Esophagus (tissue), 2 donors: ENCODE data around the gene LCN2. TPM values are rescaled to one million over a fixed set of nuclear protein-coding genes. Genes with fewer than 3 reads are reported as not detected.
"Not testable (repeated sequence)": the region's sequence is repeated elsewhere in the genome, so short reads cannot be mapped to it uniquely, and the experiment has no call there.

ENCODE experiments used
- H3K27ac ChIP-seq, 2 donors: one replicate each; pipeline ENCODE4 v1.5.1; 2013; ENCODE audit warnings: low read depth in 2 of 2, mild to moderate bottlenecking in 2 of 2, inconsistent platforms in 1 of 2, low read length in 1 of 2, moderate library complexity in 1 of 2
- H3K27me3 ChIP-seq, 2 donors: one replicate each; pipeline ENCODE4 v1.6.1; 2013; ENCODE audit warnings: low read length in 2 of 2, control low read depth in 1 of 2, mild to moderate bottlenecking in 1 of 2; ENCODE audit not compliant: insufficient read depth in 2 of 2, control insufficient read depth in 1 of 2
- H3K36me3 ChIP-seq, 2 donors: one replicate each; pipeline ENCODE4 v1.6.1; 2013; ENCODE audit warnings: low read length in 1 of 2; ENCODE audit not compliant: control insufficient read depth in 2 of 2, insufficient read depth in 2 of 2
- H3K4me1 ChIP-seq, 2 donors: one replicate each; pipeline ENCODE4 v1.6.1; 2013; ENCODE audit warnings: low read length in 1 of 2; ENCODE audit not compliant: control insufficient read depth in 2 of 2, insufficient read depth in 2 of 2
- H3K4me3 ChIP-seq, 2 donors: one replicate each; pipeline ENCODE4 v1.5.1; 2013; ENCODE audit warnings: low read length in 2 of 2, mild to moderate bottlenecking in 2 of 2, low read depth in 1 of 2, moderate library complexity in 1 of 2
- H3K9me3 ChIP-seq, 2 donors: one replicate each; pipeline ENCODE4 v1.6.1; 2013; ENCODE audit warnings: mild to moderate bottlenecking in 2 of 2, low read depth in 1 of 2, low read length in 1 of 2, moderate library complexity in 1 of 2; ENCODE audit not compliant: control insufficient read depth in 2 of 2, insufficient read depth in 1 of 2
- WGBS, 2 donors: extraction: QIAGEN DNeasy Blood & Tissue Kit; methylation state at CpG; one replicate each; pipeline ENCODE4 v1.1.7; 2013; 5-methylcytosine and 5-hydroxymethylcytosine counted together
- polyA plus RNA-seq, 2 donors: library from polyadenylated mRNA; stranded (reverse); fragments of 200-250 nt; gene quantifications; one replicate each; pipeline ENCODE4 v1.2.3, GENCODE V29; 2013
- donor health status: healthy with polysubstance abuse.
- donor health status: Bipolar disorder and iron deficiency.

Gene LCN2
- polyA plus RNA-seq, 2 donors: 1,061 to 2,097 TPM

DNA sequence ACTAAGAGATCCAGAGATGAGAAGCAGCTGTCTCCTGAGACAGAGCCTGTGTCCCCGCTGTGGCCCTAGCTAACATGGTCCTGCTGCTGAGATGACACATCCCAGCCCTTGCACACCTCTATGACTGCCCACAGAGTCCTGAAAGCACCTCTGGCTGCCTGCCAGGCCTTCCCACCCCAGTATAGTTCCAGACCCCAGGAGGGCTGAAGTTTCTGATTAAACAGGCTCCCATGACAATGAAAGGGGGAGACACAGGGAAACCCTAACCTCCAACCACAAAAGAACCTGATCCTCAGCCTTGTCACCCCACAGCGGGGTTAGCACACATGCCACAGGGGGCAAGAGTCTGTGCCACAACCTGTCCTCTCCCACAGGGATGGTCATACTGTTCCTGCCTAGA is 26.5 kb downstream of the LCN2 start:
- no peaks in the 10 kb centered on the region for H3K4me1 ChIP-seq
- H3K9me3 ChIP-seq: peaks cover 4 to 5% of the 10 kb centered on the region in 2 donors
- 96 to 97% methylated on average over 2 of the region's 2 CpGs for WGBS, 2 donors

DNA sequence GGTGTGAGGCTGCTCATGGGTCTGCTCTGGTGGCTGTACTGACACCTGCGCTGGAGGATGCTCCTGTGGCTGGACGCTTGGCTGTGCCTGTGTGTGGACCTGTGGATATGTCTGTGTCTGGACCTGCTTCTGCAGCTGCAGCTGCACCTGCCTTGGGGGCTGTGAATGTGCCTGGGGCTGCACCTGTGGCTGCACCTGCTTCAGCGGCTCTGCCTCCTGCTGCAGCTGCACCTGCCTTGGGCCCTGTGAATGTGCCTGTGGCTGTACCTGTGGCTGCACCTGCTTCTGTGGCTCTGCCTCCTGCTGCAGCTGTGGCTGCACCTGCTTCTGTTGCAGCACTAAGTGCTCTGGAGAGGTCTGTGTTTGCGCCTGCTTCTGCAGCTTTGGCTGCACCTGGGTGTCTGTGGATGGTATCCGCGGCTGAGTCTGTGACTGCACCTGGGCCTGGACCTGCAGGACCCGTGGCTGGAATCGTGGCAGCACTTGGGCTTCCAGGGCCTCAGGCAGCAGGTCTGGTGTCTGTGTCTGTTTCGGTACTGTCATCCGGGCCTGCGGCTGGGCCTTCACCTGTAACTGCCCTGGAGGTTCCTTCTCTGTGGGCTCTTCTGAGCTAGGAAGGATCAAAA is 29.7 kb downstream of the LCN2 start:
- H3K36me3 ChIP-seq: peaks cover 26 to 56% of the 10 kb centered on the region in 2 donors
- no peaks in the 10 kb centered on the region for H3K27me3 ChIP-seq
- WGBS, 2 donors: 97 to 98% methylated on average over 11 of the region's 11 CpGs

More for the DNA sequence above, 26.5 kb downstream of the LCN2 start:
- H3K27me3 ChIP-seq: no peaks in the 10 kb centered on the region
- H3K4me3 ChIP-seq: no peak overlapping the region
- peaks cover 28 to 50% of the 10 kb centered on the region in 2 donors for H3K36me3 ChIP-seq
- no peak overlapping the region for H3K27ac ChIP-seq

DNA sequence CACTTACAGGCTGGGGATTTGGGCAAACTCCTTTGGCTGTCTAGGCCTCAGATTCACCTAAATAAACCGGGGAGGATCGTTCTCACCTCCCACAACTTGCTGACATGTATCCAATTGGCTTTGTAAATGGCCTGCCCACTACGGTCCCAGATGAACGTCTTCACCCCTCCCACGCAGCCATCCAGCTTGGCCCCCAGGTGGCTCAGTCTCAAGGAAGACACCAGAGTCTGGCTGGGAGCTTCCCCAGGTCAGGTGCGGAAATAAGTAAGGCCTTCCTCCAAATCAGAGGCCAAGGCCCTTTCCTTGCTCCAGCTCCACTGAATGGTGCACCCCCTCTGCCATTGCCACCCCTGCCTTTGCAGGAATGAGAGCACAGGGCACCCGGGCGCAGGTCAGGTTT is 30.7 kb downstream of the LCN2 start:
- Histone ChIP-seq H3K27ac (no peak overlapping the region), H3K9me3 (peaks cover 4 to 5% of the 10 kb centered on the region in 2 donors), H3K27me3 (no peaks in the 10 kb centered on the region), H3K4me3 (no peak overlapping the region), H3K4me1 (no peaks in the 10 kb centered on the region), H3K36me3 (peaks cover 23 to 52% of the 10 kb centered on the region in 2 donors)
- 94 to 97% methylated on average over 8 of the region's 8 CpGs for WGBS, 2 donors

More for the DNA sequence above, 29.7 kb downstream of the LCN2 start:
- peaks cover 4 to 5% of the 10 kb centered on the region in 2 donors for H3K9me3 ChIP-seq
- H3K4me1 ChIP-seq: no peaks in the 10 kb centered on the region
- no peak overlapping the region for H3K27ac ChIP-seq
- H3K4me3 ChIP-seq: no peak overlapping the region

DNA sequence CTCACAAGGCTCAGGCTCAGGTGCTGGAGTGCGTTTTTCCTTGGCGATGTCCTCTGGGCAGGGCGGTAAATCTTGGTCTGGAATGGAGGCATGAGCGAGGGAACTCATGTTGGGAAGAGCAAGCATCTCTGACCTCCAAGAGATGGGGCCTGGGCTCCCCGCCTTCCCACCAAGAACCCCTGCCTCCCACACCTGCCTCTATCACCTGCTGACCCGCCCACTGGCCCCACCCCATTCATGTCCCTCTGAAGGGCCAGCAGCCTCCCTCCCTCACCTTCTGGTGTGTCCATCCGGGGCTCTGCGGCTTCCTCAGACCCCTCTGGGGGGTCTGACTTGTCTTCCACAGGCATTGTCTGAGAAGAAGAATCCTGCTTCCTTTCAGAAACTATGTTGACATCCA is 31.2 kb downstream of the LCN2 start:
- peaks cover 25 to 54% of the 10 kb centered on the region in 2 donors for H3K36me3 ChIP-seq
- WGBS, 2 donors: 98 to 100% methylated on average over 6 to 8 of the region's 8 CpGs
- peaks cover 4 to 5% of the 10 kb centered on the region in 2 donors for H3K9me3 ChIP-seq
- no peak overlapping the region for H3K27ac ChIP-seq
- H3K27me3 ChIP-seq: no peaks in the 10 kb centered on the region
- H3K4me1 ChIP-seq: no peaks in the 10 kb centered on the region
- no peak overlapping the region for H3K4me3 ChIP-seq

DNA sequence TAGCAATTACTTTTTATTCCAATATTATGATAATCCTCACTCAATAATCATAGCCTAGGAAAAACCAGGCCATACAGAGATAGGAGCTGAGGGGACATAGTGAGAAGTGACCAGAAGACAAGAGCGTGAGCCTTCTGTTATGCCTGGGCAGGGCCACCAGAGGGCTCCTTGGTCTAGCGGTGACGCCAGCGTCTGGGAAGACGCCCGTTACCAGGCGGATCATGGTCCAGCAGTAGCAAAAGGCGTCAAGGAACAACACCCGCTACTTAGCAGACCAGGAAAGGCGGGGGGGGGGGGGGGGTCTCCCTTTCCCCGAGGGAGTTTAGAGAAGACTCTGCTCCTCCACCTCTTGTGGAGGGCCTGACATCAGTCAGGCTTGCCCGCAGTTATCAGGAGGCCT is 32.2 kb downstream of the LCN2 start:
- WGBS, 2 donors: 51 to 61% methylated on average over 8 to 12 of the region's 12 CpGs
- not testable (repeated sequence) for H3K4me3 ChIP-seq, H3K9me3 ChIP-seq, H3K4me1 ChIP-seq, H3K27ac ChIP-seq, H3K27me3 ChIP-seq
- H3K36me3 ChIP-seq: peaks cover 21 to 55% of the 10 kb centered on the region in 2 donors

DNA sequence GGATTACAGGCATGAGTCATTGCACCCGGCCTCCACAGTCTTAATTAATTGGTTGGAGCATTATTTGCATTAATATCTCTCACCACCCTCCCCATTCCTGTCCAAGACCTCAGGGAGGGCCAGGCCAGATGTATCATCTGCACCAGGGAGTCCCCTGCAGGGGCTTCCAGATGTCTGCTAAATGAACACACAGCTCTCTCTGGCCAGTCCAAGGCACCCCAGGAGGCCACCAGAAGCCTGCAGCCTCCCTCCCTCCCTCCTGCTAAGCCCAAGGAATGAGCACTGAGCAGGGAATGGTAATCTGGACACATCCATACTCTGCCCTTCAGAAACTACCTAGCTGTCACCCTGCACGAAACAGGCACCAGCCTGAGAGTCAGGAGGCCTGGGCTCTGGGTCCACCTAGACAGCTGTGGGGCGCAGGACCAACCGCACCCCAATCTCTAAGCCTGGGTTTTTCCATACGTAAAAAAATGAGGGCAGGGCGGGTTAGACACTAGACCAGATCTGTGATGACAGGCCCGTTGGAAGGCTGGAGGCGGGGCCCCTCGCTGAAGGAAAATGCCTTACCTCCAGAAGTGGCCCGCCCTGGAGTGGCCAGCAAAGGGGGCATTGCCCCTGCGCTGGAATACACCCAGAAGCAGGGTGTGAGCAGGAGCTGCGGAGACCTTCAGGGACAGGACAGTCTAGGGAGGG is 33.8 kb downstream of the LCN2 start:
- peaks cover 19 to 50% of the 10 kb centered on the region in 2 donors for H3K36me3 ChIP-seq
- H3K27me3 ChIP-seq: no peaks in the 10 kb centered on the region
- H3K27ac ChIP-seq: peak overlapping the region; percentile 48 to 83
- WGBS, 2 donors: 68 to 78% methylated on average over 12 of the region's 12 CpGs
- H3K9me3 ChIP-seq: peaks cover 4 to 5% of the 10 kb centered on the region in 2 donors
- H3K4me3 ChIP-seq: no peak overlapping the region
- no peaks in the 10 kb centered on the region for H3K4me1 ChIP-seq

DNA sequence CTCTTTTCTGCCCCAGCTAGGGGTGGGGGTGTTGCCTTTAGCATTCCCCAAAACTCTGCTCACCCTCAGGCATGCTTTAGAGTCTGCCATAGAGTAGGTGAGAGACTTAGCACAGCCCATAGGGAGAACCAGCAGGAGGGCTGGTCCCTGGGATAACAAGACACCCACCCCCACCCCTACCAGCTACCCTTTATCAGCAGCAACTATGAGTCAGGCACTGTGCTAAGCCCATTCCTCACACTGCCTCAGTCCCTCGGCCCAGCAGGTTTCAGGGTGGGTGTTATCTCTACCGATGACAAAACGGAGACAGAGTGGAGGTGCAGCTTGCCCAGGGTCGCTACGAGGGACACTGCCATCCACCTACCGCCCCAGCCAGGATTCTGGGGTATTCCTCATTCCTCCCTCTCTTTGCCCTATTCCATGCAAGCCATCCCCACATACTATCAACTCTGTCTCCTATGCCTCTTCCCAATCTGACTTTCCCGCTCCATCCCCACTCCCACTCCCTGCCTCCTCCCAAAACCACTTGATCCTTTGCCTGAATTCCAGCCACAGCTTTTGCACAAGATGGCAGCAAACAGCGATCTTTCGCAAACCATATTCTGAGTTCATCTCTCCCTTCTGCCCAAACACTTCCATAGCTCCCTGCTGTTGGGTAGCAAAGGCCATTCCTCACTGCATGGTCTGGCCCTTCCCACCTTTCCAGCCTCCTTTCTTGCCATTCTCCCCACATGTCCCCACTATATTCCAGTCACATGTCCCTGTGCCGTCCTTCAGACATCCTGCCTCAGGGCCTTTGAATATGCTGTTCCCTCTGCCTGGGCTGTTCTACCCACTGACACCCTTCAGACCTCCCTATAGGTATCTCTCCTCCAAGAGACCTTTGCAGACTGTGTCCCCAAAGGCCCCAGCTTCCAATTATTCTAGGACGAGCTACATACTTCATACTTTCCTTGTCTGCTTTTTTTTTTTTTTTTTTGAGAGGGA is 37.0 kb downstream of the LCN2 start:
- H3K9me3 ChIP-seq: no peaks in the 10 kb centered on the region
- 94% methylated on average over 10 to 11 of the region's 11 CpGs for WGBS, 2 donors
- H3K27me3 ChIP-seq: no peaks in the 10 kb centered on the region
- peaks cover 7 to 10% of the 10 kb centered on the region in 2 donors for H3K4me1 ChIP-seq
- peaks cover 7 to 26% of the 10 kb centered on the region in 2 donors for H3K36me3 ChIP-seq
- no peak overlapping the region for H3K27ac ChIP-seq
- H3K4me3 ChIP-seq: no peak overlapping the region

DNA sequence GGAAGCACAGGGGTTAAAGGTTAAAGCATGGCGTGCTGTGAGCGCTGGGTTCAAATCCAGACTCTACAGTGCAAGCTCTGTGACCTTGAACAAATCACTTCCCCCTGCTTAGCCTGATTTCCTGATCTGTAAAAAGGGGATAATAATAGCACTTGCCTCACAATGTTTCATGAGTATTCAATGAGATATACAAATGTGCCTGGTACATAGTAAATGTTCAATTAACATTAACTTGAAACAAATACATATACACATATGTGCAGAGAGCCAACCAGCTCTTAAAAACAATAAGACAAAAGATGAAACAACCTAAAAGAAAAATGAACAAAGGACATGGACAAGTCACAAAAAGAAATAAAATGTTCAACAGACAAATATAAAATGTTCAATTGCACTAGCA is 38.1 kb downstream of the LCN2 start:
- Histone ChIP-seq H3K36me3 (peaks cover 7 to 26% of the 10 kb centered on the region in 2 donors), H3K27me3 (no peaks in the 10 kb centered on the region), H3K27ac (no peak overlapping the region), H3K4me3 (no peak overlapping the region), H3K9me3 (no peaks in the 10 kb centered on the region), H3K4me1 (peaks cover 7 to 10% of the 10 kb centered on the region in 2 donors)
- WGBS, 2 donors: 94 to 99% methylated on average over 2 of the region's 2 CpGs

DNA sequence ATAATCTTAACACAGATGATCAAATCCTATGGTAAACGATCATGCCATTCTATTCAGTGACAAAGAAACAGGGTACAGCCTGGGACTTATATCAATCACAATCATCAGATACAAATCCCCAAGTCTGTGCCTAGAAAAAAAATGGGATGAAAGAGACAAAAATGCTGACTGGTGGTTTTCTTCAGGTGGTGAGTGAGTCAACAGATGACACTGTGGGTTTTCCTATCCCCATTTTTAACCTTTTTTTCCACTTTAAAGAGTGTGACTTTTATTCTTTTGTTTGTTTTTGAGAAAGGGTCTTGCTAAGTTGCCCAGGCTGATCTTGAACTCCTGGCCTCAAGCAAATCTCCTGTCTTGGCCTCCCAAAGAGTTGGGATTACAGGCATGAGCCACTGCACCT is 39.0 kb downstream of the LCN2 start:
- Histone ChIP-seq H3K27me3 (no peaks in the 10 kb centered on the region), H3K9me3 (no peaks in the 10 kb centered on the region), H3K36me3 (peaks cover 7 to 22% of the 10 kb centered on the region in 2 donors), H3K27ac (no peak overlapping the region), H3K4me3 (no peak overlapping the region), H3K4me1 (peaks cover 7 to 10% of the 10 kb centered on the region in 2 donors)
- 55 to 61% methylated on average over 1 of the region's 1 CpG for WGBS, 2 donors
